Activated T-cell treated with anti-CD3 and anti-CD28 coated beads for 48 hours (primary cell): ENCODE results near the gene CORO7.

Experiments
- DNase-seq: peaks from one replicate; pipeline ENCODE4 v3.0.0-alpha.2; 2020; ENCODE audit warnings: low read depth

The CORO7 gene

GRCh38 chr16:4371357-4372000 is 44.9 kb downstream of the CORO7 start, which contains the start of gene VASN:
VASN (plus strand) TSS chr16:4371848; CDS start chr16:4380878, 9,030 bp downstream.
- peak; percentile 74 for DNase-seq

- no peak for DNase-seq
These were observed 45.6 kb downstream of the CORO7 start for GRCh38 chr16:4370570-4371356.

- DNase-seq = no peak
These were observed 46.2 kb downstream of the CORO7 start for GRCh38 chr16:4370151-4370550.

- no peak for DNase-seq
These were observed 47.2 kb downstream of the CORO7 start for GRCh38 chr16:4369007-4369733.

GRCh38 chr16:4367393-4367856 is 49.0 kb downstream of the CORO7 start:
- DNase-seq = no peak

GRCh38 chr16:4366016-4366415 is 50.4 kb downstream of the CORO7 start:
- no peak for DNase-seq

GRCh38 chr16:4365615-4366014 is 50.8 kb downstream of the CORO7 start:
- no peak for DNase-seq

GRCh38 chr16:4365014-4365406 is 51.4 kb downstream of the CORO7 start:
- DNase-seq = no peak

GRCh38 chr16:4364196-4365013 is 52.0 kb downstream of the CORO7 start:
- DNase-seq = no peak

GRCh38 chr16:4362476-4363135 is 53.8 kb downstream of the CORO7 start:
- no peak for DNase-seq

- no peak for DNase-seq
These were observed 54.5 kb downstream of the CORO7 start for GRCh38 chr16:4361944-4362311.

- DNase-seq = no peak
These were observed 55.1 kb downstream of the CORO7 start for GRCh38 chr16:4361033-4361943.

GRCh38 chr16:4360538-4361021 is 55.8 kb downstream of the CORO7 start:
- no peak for DNase-seq

GRCh38 chr16:4359914-4360313 is 56.5 kb downstream of the CORO7 start:
- DNase-seq = no peak

GRCh38 chr16:4358831-4359561 is 57.4 kb downstream of the CORO7 start:
- peak; percentile 59 for DNase-seq

GRCh38 chr16:4358236-4358635 is 58.2 kb downstream of the CORO7 start:
- DNase-seq = no peak

GRCh38 chr16:4356820-4357219 is 59.6 kb downstream of the CORO7 start:
- no peak for DNase-seq

- no peak for DNase-seq
These were observed 61.6 kb downstream of the CORO7 start for GRCh38 chr16:4354512-4355409.
